ENCODE measurements around the gene KICS2.

KICS2 gene

DNA sequence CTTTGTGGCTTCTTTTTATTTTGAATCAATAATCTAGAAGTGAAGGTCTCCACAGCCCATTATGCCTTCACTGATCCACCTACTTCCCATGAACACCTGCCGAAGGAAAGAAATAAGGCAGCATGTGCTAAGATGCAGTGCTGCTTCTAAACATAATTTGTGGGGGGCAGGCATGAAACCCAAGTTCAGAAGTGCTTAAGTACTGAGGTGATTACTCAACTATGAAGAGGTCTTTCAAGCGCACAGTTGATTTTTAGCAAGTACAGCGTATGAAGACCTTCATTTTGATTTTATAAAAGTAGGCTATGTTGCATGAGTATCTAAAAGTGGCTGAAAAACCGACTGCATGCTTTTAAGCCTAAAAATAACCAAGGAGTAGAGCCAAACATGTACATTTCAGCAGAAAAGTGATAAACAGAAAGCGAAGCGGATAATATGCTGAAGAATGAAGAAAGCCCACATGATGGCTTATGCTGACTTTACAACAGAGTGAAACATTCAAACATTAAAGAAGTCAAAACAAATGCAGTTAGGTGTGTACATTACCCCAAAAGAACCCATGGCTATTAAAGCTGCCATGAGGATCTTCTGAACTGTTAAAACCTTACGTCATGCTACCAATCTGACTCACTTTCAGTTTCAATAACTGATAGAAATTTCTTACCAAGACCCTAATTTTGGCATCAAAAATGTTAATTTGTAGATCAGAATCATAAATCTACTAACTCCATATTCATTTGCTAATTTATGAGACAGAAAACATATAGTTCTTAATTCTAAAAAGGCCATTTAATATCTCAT lies 29.3 kb downstream of the KICS2 start:
- Histone ChIP-seq H3K27me3 (ENCODE audit: control insufficient read depth in 1 of 2, insufficient read depth in 2 of 2, low read length in 2 of 2) (no peaks in the 10 kb centered on the region), H3K9ac (ENCODE audit: low read length in 2 of 2) (no peak overlapping the region), H3K36me3 (ENCODE audit: control insufficient read depth in 2 of 2, insufficient read depth in 2 of 2, low read length in 2 of 2) (peaks cover 0 to 2% of the 10 kb centered on the region in 2 donors), H3K27ac (ENCODE audit: low read length) (no peak overlapping the region), H3K4me1 (ENCODE audit: control insufficient read depth, insufficient read depth, low read length) (no peaks in the 10 kb centered on the region), H3K9me3 (ENCODE audit: control insufficient read depth in 2 of 2, low read length in 2 of 2) (no peaks in the 10 kb centered on the region), H3K4me3 (ENCODE audit: low read length in 2 of 2) (no peak overlapping the region)

DNA sequence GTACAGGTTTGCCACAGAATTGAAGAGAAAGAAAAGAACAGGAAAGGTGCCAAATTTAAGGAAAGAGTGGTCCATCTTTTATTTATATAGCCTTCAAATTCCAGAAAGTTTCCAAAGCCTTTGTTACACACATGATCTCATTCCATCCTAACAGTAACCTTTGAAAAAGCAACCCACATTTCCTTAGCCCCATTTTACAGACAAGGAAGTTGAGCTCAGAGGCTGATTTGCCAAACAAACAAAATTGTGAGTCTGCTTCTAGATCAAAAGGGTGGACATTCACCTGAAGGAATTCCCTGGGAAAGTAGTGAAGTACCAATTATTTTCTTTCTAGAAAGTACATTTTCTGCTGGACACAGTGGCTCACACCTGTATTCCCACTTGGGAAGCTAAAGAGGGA lies 32.0 kb downstream of the KICS2 start:
- H3K9me3 ChIP-seq (ENCODE audit: control insufficient read depth in 2 of 2, low read length in 2 of 2), result no peaks in the 10 kb centered on the region
- no peaks in the 10 kb centered on the region for H3K4me1 ChIP-seq (ENCODE audit: control insufficient read depth, insufficient read depth, low read length)
- no peak overlapping the region for H3K27ac ChIP-seq (ENCODE audit: low read length)
- H3K9ac ChIP-seq (ENCODE audit: low read length in 2 of 2), result no peak overlapping the region
- no peaks in the 10 kb centered on the region for H3K27me3 ChIP-seq (ENCODE audit: control insufficient read depth in 1 of 2, insufficient read depth in 2 of 2, low read length in 2 of 2)
- H3K4me3 ChIP-seq (ENCODE audit: low read length in 2 of 2), result no peak overlapping the region
- peaks cover 0 to 2% of the 10 kb centered on the region in 2 donors for H3K36me3 ChIP-seq (ENCODE audit: control insufficient read depth in 2 of 2, insufficient read depth in 2 of 2, low read length in 2 of 2)

DNA sequence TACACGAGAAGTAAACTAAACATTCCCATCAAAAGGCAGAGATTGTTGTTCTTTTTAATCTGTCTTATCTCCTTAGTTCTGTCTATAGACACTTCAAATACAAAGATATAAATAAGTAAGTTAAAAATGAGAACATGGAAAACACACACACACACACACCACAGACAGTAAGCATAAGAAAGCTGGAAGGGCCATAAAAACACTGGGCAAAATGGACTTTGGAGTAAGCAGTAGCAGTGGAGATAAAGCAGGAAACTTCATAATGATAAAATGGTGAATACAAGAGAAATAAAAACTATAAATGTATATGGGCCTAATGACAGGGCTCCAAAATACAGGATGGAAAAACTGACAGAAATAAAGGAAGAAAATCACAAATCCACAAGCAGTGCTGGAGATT lies 32.6 kb downstream of the KICS2 start:
- Histone ChIP-seq H3K27ac (ENCODE audit: low read length) (no peak overlapping the region), H3K36me3 (ENCODE audit: control insufficient read depth in 2 of 2, insufficient read depth in 2 of 2, low read length in 2 of 2) (peaks cover 0 to 2% of the 10 kb centered on the region in 2 donors), H3K9ac (ENCODE audit: low read length in 2 of 2) (no peak overlapping the region)

DNA sequence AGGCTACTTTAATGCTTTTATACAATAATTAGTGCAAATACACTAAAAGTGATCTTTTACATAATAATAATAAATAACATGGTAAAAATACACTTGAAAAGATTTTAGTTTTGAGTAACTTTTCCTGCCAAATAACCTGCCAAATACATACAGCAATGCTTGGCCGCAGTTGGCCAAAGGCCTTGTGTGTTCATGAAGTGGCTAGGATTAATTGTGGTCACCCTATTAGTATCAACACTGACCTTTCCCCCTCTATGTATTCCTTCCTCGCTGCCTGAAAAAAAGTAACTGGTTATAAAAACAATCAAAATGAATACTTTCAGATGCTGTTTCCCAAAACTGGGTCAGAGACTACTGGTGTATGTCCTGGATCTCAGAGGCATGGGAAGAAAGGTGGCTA lies 34.3 kb downstream of the KICS2 start:
- H3K9me3 ChIP-seq (ENCODE audit: control insufficient read depth in 2 of 2, low read length in 2 of 2), result no peaks in the 10 kb centered on the region
- H3K9ac ChIP-seq (ENCODE audit: low read length in 2 of 2), result no peak overlapping the region
- H3K27me3 ChIP-seq (ENCODE audit: control insufficient read depth in 1 of 2, insufficient read depth in 2 of 2, low read length in 2 of 2), result no peaks in the 10 kb centered on the region
- no peak overlapping the region for H3K27ac ChIP-seq (ENCODE audit: low read length)
- H3K4me1 ChIP-seq (ENCODE audit: control insufficient read depth, insufficient read depth, low read length), result no peaks in the 10 kb centered on the region
- no peaks in the 10 kb centered on the region for H3K36me3 ChIP-seq (ENCODE audit: control insufficient read depth in 2 of 2, insufficient read depth in 2 of 2, low read length in 2 of 2)
- H3K4me3 ChIP-seq (ENCODE audit: low read length in 2 of 2), result no peak overlapping the region

More for the DNA sequence above, 32.6 kb downstream of the KICS2 start:
- Histone ChIP-seq H3K4me3 (ENCODE audit: low read length in 2 of 2) (no peak overlapping the region), H3K9me3 (ENCODE audit: control insufficient read depth in 2 of 2, low read length in 2 of 2) (no peaks in the 10 kb centered on the region), H3K27me3 (ENCODE audit: control insufficient read depth in 1 of 2, insufficient read depth in 2 of 2, low read length in 2 of 2) (no peaks in the 10 kb centered on the region), H3K4me1 (ENCODE audit: control insufficient read depth, insufficient read depth, low read length) (no peaks in the 10 kb centered on the region)

DNA sequence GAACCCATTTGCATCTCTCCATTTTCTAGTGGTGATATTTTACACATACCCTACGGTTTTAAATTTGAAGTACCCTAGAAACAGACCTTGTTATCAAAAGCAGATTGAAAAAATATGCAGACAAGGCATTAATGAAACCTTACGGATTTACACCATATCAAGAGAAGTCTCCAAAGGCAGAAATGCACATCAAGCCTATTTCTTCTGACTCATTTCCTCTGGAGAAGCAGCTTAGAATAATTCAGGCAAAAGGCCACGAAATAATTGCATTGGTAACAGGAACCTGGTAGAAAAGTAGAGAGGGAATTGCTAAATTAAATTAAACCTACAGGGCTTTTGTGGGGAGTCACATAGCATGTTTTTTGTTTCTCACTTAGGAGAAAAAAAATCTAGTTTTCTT lies 34.7 kb downstream of the KICS2 start:
- Histone ChIP-seq H3K4me1 (ENCODE audit: control insufficient read depth, insufficient read depth, low read length) (no peaks in the 10 kb centered on the region), H3K27me3 (ENCODE audit: control insufficient read depth in 1 of 2, insufficient read depth in 2 of 2, low read length in 2 of 2) (no peaks in the 10 kb centered on the region), H3K36me3 (ENCODE audit: control insufficient read depth in 2 of 2, insufficient read depth in 2 of 2, low read length in 2 of 2) (no peaks in the 10 kb centered on the region), H3K27ac (ENCODE audit: low read length) (no peak overlapping the region), H3K4me3 (ENCODE audit: low read length in 2 of 2) (no peak overlapping the region), H3K9me3 (ENCODE audit: control insufficient read depth in 2 of 2, low read length in 2 of 2) (no peaks in the 10 kb centered on the region), H3K9ac (ENCODE audit: low read length in 2 of 2) (no peak overlapping the region)

DNA sequence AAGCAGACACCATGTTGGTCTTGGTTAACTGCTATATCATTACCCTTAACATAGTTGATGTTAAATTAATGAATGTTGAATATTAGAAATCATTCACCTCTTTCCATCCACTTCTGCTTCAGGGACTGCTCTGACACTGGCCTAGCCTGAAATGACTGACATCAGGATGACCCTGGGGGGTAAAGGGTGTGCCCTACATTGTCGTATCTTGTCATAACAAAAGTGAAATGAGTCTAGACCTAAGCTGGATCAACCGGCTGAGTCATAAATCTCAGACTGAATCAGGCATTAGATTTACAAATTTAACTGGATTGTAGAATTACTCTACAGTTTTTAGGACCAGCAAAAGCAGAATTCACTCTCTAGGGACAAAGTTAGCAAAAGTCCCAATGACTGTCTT lies 35.3 kb downstream of the KICS2 start:
- H3K36me3 ChIP-seq (ENCODE audit: control insufficient read depth in 2 of 2, insufficient read depth in 2 of 2, low read length in 2 of 2), result no peaks in the 10 kb centered on the region
- no peaks in the 10 kb centered on the region for H3K4me1 ChIP-seq (ENCODE audit: control insufficient read depth, insufficient read depth, low read length)
- no peak overlapping the region for H3K4me3 ChIP-seq (ENCODE audit: low read length in 2 of 2)
- no peak overlapping the region for H3K9ac ChIP-seq (ENCODE audit: low read length in 2 of 2)
- H3K9me3 ChIP-seq (ENCODE audit: control insufficient read depth in 2 of 2, low read length in 2 of 2), result no peaks in the 10 kb centered on the region
- no peak overlapping the region for H3K27ac ChIP-seq (ENCODE audit: low read length)
- H3K27me3 ChIP-seq (ENCODE audit: control insufficient read depth in 1 of 2, insufficient read depth in 2 of 2, low read length in 2 of 2), result no peaks in the 10 kb centered on the region

DNA sequence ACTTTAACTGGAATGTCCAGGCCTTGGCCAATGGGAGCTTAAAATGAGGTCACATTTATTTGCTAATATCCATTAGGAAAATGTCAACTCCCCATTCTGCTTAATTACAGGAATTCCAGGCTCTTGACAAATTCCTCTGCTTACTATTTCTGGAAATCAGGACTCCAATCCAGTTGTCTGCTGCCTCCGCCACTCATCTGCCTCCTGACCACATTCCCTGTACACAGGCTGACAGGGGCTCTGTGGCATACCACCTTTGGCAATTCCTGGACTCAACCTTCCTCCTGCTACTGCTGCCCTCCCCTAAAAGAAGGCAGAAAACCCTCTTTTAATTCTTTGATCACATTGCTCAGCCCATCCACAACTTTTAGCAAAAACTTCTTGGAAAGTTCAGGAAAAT lies 37.9 kb downstream of the KICS2 start:
- Histone ChIP-seq H3K9ac (ENCODE audit: low read length in 2 of 2) (no peak overlapping the region), H3K36me3 (ENCODE audit: control insufficient read depth in 2 of 2, insufficient read depth in 2 of 2, low read length in 2 of 2) (no peaks in the 10 kb centered on the region), H3K27ac (ENCODE audit: low read length) (no peak overlapping the region), H3K9me3 (ENCODE audit: control insufficient read depth in 2 of 2, low read length in 2 of 2) (no peaks in the 10 kb centered on the region), H3K4me3 (ENCODE audit: low read length in 2 of 2) (no peak overlapping the region), H3K27me3 (ENCODE audit: control insufficient read depth in 1 of 2, insufficient read depth in 2 of 2, low read length in 2 of 2) (no peaks in the 10 kb centered on the region), H3K4me1 (ENCODE audit: control insufficient read depth, insufficient read depth, low read length) (peaks cover 5% of the 10 kb centered on the region)

DNA sequence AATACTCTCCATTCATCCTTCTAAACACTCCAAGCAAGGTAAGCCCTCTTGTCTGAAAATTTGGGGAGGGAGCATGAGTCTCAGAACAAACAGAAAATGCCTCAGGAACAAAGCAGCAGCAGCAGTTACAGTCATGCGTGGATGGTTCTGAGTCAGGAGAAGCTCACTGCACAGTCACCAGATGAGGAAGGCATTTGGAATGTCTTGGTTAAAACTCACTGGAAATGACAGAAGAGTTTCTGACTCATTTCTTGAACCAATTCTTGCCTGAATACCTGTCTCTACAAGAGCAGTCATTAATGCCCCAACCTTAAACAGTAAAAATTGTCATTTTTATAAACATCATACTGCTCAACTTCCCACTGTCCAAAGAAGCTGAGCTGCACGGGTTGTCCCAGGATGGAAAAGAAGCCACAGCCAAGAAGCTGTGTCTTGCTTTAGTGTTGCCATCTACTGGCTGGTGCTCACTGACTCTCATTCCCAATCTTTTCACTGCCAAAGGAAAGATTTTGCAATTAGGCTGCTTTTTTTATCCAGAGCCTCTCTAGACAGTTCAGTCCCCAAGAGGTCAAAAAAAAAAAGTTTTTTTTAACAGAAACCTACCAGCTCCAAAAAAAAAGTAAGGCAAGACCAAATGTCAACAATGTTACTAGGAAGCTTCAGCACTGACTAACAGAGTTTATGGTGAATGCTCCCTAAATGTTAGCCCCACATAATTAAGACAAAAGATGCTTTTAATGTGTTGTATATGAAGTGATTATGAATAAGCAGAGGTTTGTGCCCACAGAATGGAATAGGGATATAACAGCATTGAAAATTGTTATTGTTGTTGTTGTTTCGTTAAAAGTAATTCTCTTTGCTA lies 40.4 kb downstream of the KICS2 start:
- peak overlapping the region; percentile 24 for H3K27ac ChIP-seq (ENCODE audit: low read length)
- H3K4me1 ChIP-seq (ENCODE audit: control insufficient read depth, insufficient read depth, low read length), result peaks cover 5% of the 10 kb centered on the region
- peak overlapping the region in 1 of 2 donors; percentile 29 for H3K4me3 ChIP-seq (ENCODE audit: low read length in 2 of 2)
- H3K27me3 ChIP-seq (ENCODE audit: control insufficient read depth in 1 of 2, insufficient read depth in 2 of 2, low read length in 2 of 2), result no peaks in the 10 kb centered on the region
- H3K36me3 ChIP-seq (ENCODE audit: control insufficient read depth in 2 of 2, insufficient read depth in 2 of 2, low read length in 2 of 2), result no peaks in the 10 kb centered on the region
- no peak overlapping the region for H3K9ac ChIP-seq (ENCODE audit: low read length in 2 of 2)
- no peaks in the 10 kb centered on the region for H3K9me3 ChIP-seq (ENCODE audit: control insufficient read depth in 2 of 2, low read length in 2 of 2)

DNA sequence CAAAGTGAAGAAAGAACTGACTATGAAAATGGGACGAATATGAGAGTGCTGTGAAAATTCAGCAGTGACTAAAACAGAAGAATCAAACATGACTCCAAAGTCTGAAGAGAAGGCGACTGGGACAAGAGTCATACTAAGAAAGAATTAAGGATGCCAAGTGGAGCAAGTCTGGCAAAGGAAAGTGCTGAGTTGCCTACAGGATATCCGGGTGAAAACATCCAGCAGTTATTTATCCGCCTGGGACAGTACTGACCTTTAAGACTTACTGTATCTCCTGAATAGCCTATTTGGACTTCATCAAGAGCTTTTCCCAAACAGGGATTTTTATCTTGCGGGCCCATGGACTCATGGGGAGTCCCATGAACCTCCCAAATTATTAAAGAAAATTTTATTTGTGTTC lies 41.1 kb downstream of the KICS2 start:
- no peaks in the 10 kb centered on the region for H3K27me3 ChIP-seq (ENCODE audit: control insufficient read depth in 1 of 2, insufficient read depth in 2 of 2, low read length in 2 of 2)
- H3K9me3 ChIP-seq (ENCODE audit: control insufficient read depth in 2 of 2, low read length in 2 of 2), result no peaks in the 10 kb centered on the region
- no peaks in the 10 kb centered on the region for H3K36me3 ChIP-seq (ENCODE audit: control insufficient read depth in 2 of 2, insufficient read depth in 2 of 2, low read length in 2 of 2)
- peak overlapping the region; percentile 11 for H3K27ac ChIP-seq (ENCODE audit: low read length)
- H3K9ac ChIP-seq (ENCODE audit: low read length in 2 of 2), result no peak overlapping the region
- no peak overlapping the region for H3K4me3 ChIP-seq (ENCODE audit: low read length in 2 of 2)
- peaks cover 5% of the 10 kb centered on the region for H3K4me1 ChIP-seq (ENCODE audit: control insufficient read depth, insufficient read depth, low read length)

DNA sequence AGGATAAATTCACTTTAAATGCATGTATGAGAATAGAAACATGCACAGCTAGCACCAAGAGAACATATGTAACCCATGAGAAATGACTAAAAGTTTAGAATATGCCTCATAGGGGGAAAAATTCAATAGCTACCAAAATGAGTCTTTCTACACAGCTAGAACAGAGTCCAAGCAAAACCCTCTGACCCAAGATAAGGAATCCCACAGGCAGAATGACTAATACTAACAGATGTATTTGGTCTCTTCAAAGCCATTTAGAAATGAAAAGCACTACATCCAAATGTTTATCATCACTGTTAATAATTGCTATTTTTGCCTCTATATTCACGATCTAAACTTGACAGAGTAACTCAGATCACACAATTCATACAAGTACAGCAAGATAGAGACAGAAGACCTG lies 44.0 kb downstream of the KICS2 start:
- H3K9ac ChIP-seq (ENCODE audit: low read length in 2 of 2), result no peak overlapping the region
- no peaks in the 10 kb centered on the region for H3K36me3 ChIP-seq (ENCODE audit: control insufficient read depth in 2 of 2, insufficient read depth in 2 of 2, low read length in 2 of 2)
- H3K27me3 ChIP-seq (ENCODE audit: control insufficient read depth in 1 of 2, insufficient read depth in 2 of 2, low read length in 2 of 2), result no peaks in the 10 kb centered on the region
- no peaks in the 10 kb centered on the region for H3K9me3 ChIP-seq (ENCODE audit: control insufficient read depth in 2 of 2, low read length in 2 of 2)
- H3K27ac ChIP-seq (ENCODE audit: low read length), result no peak overlapping the region
- H3K4me1 ChIP-seq (ENCODE audit: control insufficient read depth, insufficient read depth, low read length), result peaks cover 5% of the 10 kb centered on the region
- H3K4me3 ChIP-seq (ENCODE audit: low read length in 2 of 2), result no peak overlapping the region

DNA sequence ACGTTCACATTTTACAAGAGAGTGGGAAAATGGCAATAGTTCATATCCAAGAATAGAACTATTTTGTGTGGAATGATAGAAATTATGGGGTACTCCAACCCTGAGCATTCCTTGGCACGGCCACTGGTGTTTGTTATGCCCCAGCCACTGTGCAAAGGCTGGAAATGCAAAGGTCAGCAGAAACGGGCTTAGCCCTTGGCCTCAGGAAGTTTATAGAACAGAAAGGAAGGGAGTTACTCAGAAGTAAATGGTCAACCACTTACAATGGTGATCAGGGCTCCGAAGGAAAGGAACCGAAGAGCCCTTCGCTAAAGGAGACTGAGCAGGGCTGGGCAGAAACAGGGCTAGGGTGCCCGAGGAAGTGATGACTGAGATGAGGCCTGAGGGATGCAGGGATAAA lies 45.1 kb downstream of the KICS2 start:
- no peaks in the 10 kb centered on the region for H3K27me3 ChIP-seq (ENCODE audit: control insufficient read depth in 1 of 2, insufficient read depth in 2 of 2, low read length in 2 of 2)
- no peak overlapping the region for H3K4me3 ChIP-seq (ENCODE audit: low read length in 2 of 2)
- H3K9me3 ChIP-seq (ENCODE audit: control insufficient read depth in 2 of 2, low read length in 2 of 2), result no peaks in the 10 kb centered on the region
- no peaks in the 10 kb centered on the region for H3K36me3 ChIP-seq (ENCODE audit: control insufficient read depth in 2 of 2, insufficient read depth in 2 of 2, low read length in 2 of 2)
- no peak overlapping the region for H3K27ac ChIP-seq (ENCODE audit: low read length)
- no peak overlapping the region for H3K9ac ChIP-seq (ENCODE audit: low read length in 2 of 2)
- H3K4me1 ChIP-seq (ENCODE audit: control insufficient read depth, insufficient read depth, low read length), result peaks cover 5% of the 10 kb centered on the region
